Measurements from ENCODE around the gene MYH9.

MYH9 gene

GRCh38 chr22:36245805-36246356 is 141.9 kb downstream of the MYH9 start:
- DNase-seq (ENCODE audit: low spot score), result no peak

DNA sequence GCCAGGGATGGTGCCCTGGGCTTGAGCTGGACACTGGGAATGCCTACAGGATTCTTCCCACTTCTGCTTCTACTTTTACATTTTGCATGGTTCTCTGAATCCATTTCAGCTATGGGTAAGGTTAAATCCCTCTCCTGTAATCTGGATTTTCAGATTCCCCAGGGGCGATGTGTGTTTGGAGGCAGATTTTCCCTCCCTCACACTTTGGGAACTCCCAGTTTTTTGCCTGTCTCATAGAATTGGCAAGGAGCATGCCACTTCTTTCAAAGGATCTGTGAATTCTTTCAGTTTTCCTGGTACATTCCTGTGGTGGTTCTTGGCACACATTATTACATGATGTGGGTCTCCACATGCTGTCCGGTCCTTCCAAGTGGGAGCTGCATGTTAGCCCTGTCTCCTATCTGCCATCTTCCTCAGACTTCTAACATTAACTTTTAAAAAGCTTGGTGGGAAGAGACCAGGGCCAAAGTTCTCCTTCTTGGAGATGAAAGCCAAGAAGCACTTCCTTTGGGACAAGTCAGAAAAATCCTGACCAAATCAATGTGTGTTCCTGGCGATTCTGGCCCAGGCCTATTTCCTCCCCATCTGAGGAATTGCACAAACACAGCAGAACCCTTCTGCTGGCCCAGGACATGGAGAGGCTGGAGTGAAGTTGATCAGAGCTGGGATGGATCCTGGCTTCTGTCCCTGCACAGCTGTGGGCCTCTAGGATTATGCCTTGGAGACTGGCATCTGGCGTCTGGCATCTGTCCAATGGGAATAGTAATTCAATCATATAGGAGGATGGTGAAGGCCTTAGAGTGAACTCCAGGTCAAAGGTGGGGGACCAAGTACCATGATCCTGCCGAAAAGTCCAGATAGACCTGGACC is 143.0 kb downstream of the MYH9 start:
- no peak for DNase-seq (ENCODE audit: low spot score)

DNA sequence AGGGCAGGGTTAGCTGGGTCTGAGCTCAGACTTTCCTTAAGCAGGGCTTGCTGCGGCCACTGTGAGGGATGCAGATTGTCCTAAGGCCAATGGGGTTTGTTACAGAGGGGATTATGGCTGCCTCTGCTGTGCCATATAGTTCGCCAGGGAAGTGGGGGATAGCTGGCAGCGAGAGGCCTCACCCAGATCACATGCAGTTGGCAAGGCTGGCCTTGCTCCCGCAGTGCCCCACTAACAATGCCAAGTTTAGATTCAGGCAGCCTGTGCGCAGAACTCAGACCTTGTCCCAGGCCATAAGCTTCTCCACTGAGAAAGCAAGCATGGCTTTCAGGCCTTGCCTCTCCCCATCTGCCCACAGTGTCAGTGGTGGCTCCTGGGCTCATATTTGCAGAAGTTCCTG is 143.8 kb downstream of the MYH9 start:
- no peak for DNase-seq (ENCODE audit: low spot score)

- DNase-seq (ENCODE audit: low spot score), result peak; percentile 83
These were observed 148.2 kb downstream of the MYH9 start, which contains the start of gene APOL2 for GRCh38 chr22:36239401-36240171. Gene APOL2 (minus strand): TSS chr22:36239527. CDS start chr22:36233162, 6,365 bp downstream.

- DNase-seq (ENCODE audit: low spot score), result no peak
These were observed 148.7 kb downstream of the MYH9 start for GRCh38 chr22:36239150-36239400.

- DNase-seq (ENCODE audit: low spot score), result no peak
These were observed 149.2 kb downstream of the MYH9 start for GRCh38 chr22:36238373-36239149.

DNA sequence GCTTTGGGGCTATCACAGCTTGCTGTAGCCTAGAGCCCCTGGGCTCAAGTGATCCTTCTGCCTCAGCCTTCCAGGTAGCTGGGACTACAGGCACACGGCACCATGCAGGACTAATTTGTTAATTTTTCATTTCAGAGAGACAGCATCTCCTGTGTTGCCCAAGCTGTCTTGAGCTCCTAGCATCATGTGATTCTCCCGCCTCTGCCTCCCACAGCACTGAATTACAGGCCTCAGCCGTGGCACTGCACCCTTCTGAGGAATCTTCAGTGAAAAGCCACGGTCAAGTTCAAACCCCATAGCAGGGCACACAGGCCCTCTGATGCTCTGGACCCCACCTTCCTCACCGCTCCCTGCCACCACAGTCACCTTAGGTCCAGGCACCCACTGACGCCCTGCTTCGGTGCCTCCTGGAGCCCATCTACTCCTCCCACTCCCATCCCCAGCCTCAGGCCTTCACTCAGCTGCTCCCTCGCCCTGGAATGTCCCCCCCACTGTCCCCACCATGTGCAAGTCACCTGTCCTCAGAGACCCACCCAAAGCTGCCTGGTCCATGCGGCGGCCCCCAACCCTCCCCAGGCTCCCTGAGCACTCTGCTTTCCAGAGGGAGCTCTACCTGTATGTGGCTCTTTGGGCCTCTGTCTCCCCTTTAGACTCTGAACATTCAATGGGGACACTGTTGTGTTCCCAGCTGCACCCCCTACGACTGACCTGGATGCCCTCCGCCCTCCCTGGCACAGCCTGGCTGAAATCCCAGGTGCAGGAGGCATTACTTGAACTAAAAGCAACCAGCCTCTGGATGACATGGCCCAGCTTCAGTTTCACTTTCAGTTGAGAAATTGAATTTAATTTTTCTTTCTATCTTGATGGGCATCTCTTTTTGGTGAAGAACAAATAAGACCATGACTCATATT is 150.1 kb downstream of the MYH9 start:
- DNase-seq (ENCODE audit: low spot score), result peak; percentile 72

- DNase-seq (ENCODE audit: low spot score), result no peak
These were observed 151.1 kb downstream of the MYH9 start for GRCh38 chr22:36236388-36237319.

DNA sequence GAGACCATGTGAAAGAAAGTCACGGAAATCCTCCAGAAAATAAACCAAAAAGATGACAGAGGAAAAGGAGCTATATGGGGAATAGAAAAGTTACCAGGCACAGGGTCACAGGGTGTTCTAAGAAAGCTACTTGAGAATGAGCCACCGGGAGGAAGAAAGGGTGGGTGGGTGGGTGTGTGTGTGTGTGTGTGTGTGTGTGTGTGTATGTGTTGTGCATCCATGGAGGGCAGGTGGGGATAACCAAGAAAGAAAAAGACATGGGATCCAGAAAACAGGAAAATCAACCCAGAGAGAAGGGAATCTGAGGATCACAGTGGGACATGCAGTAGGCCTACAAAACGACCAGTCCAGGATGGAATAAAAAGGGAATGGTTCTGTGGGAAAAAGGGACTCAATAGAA is 152.2 kb downstream of the MYH9 start:
- DNase-seq (ENCODE audit: low spot score), result no peak

DNA sequence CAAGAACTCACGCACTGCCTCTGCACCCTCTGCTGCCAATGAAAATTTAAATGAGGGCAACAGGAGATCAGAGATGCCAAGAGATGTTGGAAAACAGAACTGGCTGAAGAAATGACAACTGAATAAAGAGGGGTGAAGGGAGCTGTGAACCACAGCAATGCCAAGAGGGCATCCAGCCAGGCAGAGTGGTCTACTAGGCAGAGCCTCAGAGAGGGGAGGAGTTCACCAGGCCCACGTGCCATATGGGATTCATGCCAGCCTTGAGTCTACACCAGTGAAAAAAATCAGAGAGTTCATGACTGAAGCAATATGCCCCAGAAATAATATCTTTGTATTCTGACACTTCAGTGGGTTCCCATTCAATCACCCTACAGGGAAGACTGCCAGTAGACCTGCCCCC is 152.8 kb downstream of the MYH9 start:
- no peak for DNase-seq (ENCODE audit: low spot score)

GRCh38 chr22:36234213-36234612 is 153.6 kb downstream of the MYH9 start:
- no peak for DNase-seq (ENCODE audit: low spot score)

GRCh38 chr22:36233796-36234195 is 154.0 kb downstream of the MYH9 start:
- no peak for DNase-seq (ENCODE audit: low spot score)

- DNase-seq (ENCODE audit: low spot score), result no peak
These were observed 154.9 kb downstream of the MYH9 start for GRCh38 chr22:36232715-36233401.

Data from CD4-positive, alpha-beta T cell treated with Interleukin-2 at 100 ng/mL for 4 hours (primary cell).